A549 (cell line): Measurements from ENCODE around the gene KCNK7. TPM values are rescaled to one million over a fixed set of nuclear protein-coding genes. Genes with fewer than 3 reads are reported as not detected.

Source experiments
- ATAC-seq, 2 experiments: fragments of 200-7000 bp in 1 of 2; fragments of >200 bp in 1 of 2; cut with Nextera tagmentation in 1 of 2; cut with Tn5 transposase in 1 of 2; 3 replicates each; pipeline versions ENCODE4 v1.8.0 to v1.9.1; 2018 to 2020; ENCODE audit warnings: mild to moderate bottlenecking in 1 of 2, moderate library complexity in 1 of 2
- CTCF ChIA-PET: fragments of 300-600 bp; sonication (Branson Sonifier 250); formaldehyde crosslinking; extraction: SDS; loops from one replicate; lab custom pipeline; 2021; ENCODE audit warnings: antibody characterized with exemption, inconsistent platforms; lab: Yijun Ruan, JAX
- POLR2A ChIA-PET: fragments of 350-600 bp; formaldehyde crosslinking; extraction: SDS; loops from one replicate; lab custom pipeline; 2021; ENCODE audit warnings: antibody characterized with exemption, inconsistent platforms; lab: Yijun Ruan, JAX
- DNase-seq, 2 experiments: peaks; one replicate each; pipeline versions ENCODE4 v3.0.0 to v3.0.0-alpha.2; 2011 to 2016; ENCODE audit warnings: low read depth in 1 of 2, low spot score in 1 of 2
- FAIRE-seq: peaks from 2 replicates; lab custom pipeline; 2011; peaks lifted over from hg19 to GRCh38; lab: Jason Lieb, UNC
- H3K27ac ChIP-seq, 2 experiments: fragments of >200 bp; sonication (Bioruptor Twin); formaldehyde crosslinking; 3 replicates each; pipeline ENCODE4 v1.5.1; 2016 to 2017
- H3K4me1 ChIP-seq: fragments of >200 bp; sonication (Bioruptor Twin); formaldehyde crosslinking; 3 replicates; pipeline ENCODE4 v1.6.1; 2016
- H3K4me2 ChIP-seq: fragments of >200 bp; sonication (Bioruptor Twin); formaldehyde crosslinking; 3 replicates; pipeline ENCODE4 v1.6.1; 2016
- H3K4me3 ChIP-seq: fragments of >200 bp; sonication (Bioruptor Twin); formaldehyde crosslinking; 3 replicates; pipeline ENCODE4 v1.5.1; 2016
- H3K9me3 ChIP-seq: fragments of >200 bp; sonication (Bioruptor Twin); formaldehyde crosslinking; 3 replicates; pipeline ENCODE4 v1.6.1; 2016
- CEBPB ChIP-seq, 2 experiments: fragments of >200 bp in 1 of 2; sonication (Bioruptor Twin) in 1 of 2; formaldehyde crosslinking in 1 of 2; IDR thresholded peaks; 2 replicates each; pipeline ENCODE4 v1.6.1; 2012 to 2016
- CTCF ChIP-seq: fragments of >200 bp; sonication (Bioruptor Twin); formaldehyde crosslinking; IDR thresholded peaks from 3 replicates; pipeline ENCODE4 v1.5.1; 2016
- GATA3 ChIP-seq: IDR thresholded peaks from 2 replicates; pipeline ENCODE4 v1.6.1; 2012; ENCODE audit warnings: borderline replicate concordance
- HDAC2 ChIP-seq: fragments of 200-600 bp; sonication (generic); IDR thresholded peaks from 2 replicates; pipeline ENCODE4 v1.6.1; 2016
- HOXA7 ChIP-seq: fragments of 250-450 bp; sonication (Bioruptor Pico); IDR thresholded peaks from 2 replicates; pipeline ENCODE4 v1.5.0; 2020; ENCODE audit warnings: mild to moderate bottlenecking, moderate library complexity
- JUNB ChIP-seq: fragments of >200 bp; sonication (Bioruptor Twin); formaldehyde crosslinking; IDR thresholded peaks from 2 replicates; pipeline ENCODE4 v1.6.1; 2016
- NR3C1 ChIP-seq: fragments of >200 bp; sonication (Bioruptor Twin); formaldehyde crosslinking; IDR thresholded peaks from 3 replicates; pipeline ENCODE4 v1.6.1; 2017
- RNF2 ChIP-seq: fragments of 200-600 bp; sonication (generic); IDR thresholded peaks from 2 replicates; pipeline ENCODE4 v1.6.1; 2016; ENCODE audit warnings: low read depth, mild to moderate bottlenecking, antibody characterized with exemption, moderate library complexity, borderline replicate concordance
- SMC3 ChIP-seq: fragments of >200 bp; sonication (Bioruptor Twin); formaldehyde crosslinking; IDR thresholded peaks from 3 replicates; pipeline ENCODE4 v1.6.1; 2018; ENCODE audit warnings: inconsistent platforms
- SREBF2 ChIP-seq: fragments of 450-650 bp; IDR thresholded peaks from 2 replicates; pipeline ENCODE4 v1.6.1; 2014; ENCODE audit warnings: mild to moderate bottlenecking, moderate library complexity
- ZNF302 ChIP-seq: fragments of 250-450 bp; sonication (Bioruptor Pico); IDR thresholded peaks from 2 replicates; pipeline ENCODE4 v1.9.0; 2021; ENCODE audit warnings: inconsistent platforms, mild to moderate bottlenecking, moderate library complexity
- WGBS: methylation state at CpG from one replicate; pipeline ENCODE4 v1.1.6; 2017; ENCODE audit errors: missing lambda C conversion rate; 5-methylcytosine and 5-hydroxymethylcytosine counted together
- polyA plus RNA-seq, 4 experiments: library from polyadenylated mRNA; depleted of rRNA in 3 of 4; stranded (reverse); fragments of >200 nt; fragmentation: RNase III in 1 of 4; extraction: RNeasy Plus Mini Kit Qiagen cat#74134 plus additional on column Dnase treatment in 1 of 4; gene quantifications; 2 replicates in 3 of 4; 3 replicates in 1 of 4; pipeline ENCODE4 v1.2.3, GENCODE V29; 2011 to 2017
- TF ChIP-seq, protein P1 (sequence below): IDR thresholded peaks from 2 replicates; pipeline ENCODE4 v1.6.1; 2012
- TF ChIP-seq, protein P2 (sequence below): fragments of 250-450 bp; sonication (Bioruptor Pico); IDR thresholded peaks from 2 replicates; pipeline ENCODE4 v1.5.0; 2020; ENCODE audit warnings: low read depth, mild to moderate bottlenecking, moderate library complexity
- TF ChIP-seq, protein P3 (sequence below): IDR thresholded peaks from 2 replicates; pipeline ENCODE4 v1.6.1; 2012; ENCODE audit warnings: low read depth, borderline replicate concordance

Gene KCNK7
- polyA plus RNA-seq, 2 of the 4 experiments (the other 2 are of a cell fraction) = 0.13 to 0.50 TPM

DNA sequence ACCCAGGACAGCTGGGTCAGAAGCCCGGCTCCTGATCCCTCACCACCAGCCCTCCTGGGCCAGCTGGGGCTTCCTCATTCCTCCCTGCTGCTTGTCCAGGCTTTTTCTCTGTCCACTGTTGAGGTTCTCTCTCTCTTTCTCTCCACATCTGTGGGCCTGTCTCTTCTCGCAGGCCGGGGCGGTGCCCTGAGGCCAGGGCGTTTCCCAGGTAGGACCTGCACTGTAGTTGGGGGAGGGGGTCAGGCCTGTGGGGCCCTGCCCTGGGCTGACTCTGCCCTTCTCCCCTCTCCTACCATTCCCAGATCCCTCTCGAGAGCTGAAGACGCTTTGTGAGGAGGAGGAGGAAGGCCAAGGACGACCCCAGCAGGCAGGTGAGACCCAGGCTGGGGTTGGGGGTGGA lies 14.8 kb downstream of the KCNK7 start:
- POLR2A ChIA-PET = no interaction called here
- H3K9me3 ChIP-seq = no peaks in the 10 kb centered on the region
- TF ChIP-seq HOXA7 (no peak), GATA3 (no peak), CTCF (no peak), RNF2 (no peak)
- no peak for DNase-seq
- FAIRE-seq = no peak
- H3K27ac ChIP-seq = no peak overlapping the region
- H3K4me2 ChIP-seq = no peak overlapping the region
- peaks cover 24% of the 10 kb centered on the region for H3K4me1 ChIP-seq
- 93% methylated on average over 8 of the region's 8 CpGs for WGBS
- no peak overlapping the region for H3K4me3 ChIP-seq
- CTCF ChIA-PET = interaction anchor here (1.2 to 6.6 kb wide), 3 partner anchors 8 to 13 kb away, joined by 4 to 58 read pairs (median 26); partner anchors contain the start of genes FAM89B and KCNK7
- no peak for ATAC-seq

DNA sequence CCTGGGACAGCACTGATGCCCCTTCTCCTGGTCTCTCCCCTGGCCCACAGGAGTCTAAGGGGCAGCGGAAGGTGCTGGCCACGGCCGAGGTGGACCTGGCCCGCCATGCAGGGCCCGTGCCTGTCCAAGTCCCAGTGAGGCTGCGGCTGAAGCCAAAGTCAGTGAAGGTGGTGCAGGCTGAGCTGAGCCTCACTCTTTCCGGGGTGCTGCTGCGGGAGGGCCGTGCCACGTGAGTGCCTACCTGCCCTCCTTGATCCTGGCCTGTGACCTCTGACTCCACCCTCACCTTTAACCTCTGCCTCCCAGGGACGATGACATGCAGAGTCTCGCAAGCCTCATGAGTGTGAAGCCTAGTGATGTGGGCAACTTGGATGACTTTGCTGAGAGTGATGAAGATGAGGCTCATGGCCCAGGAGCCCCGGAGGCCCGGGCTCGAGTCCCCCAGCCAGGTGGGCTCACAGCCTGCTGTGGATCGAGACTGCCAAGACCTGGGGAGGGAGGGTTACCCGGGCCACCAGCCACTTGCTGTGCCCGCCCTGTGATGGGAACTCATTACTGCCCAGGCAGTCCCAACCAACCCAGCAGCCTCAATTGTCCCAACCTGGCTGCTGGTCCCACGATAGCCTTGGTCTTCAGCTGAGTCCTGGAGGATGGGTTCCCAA lies 15.4 kb downstream of the KCNK7 start:
- POLR2A ChIA-PET = no interaction called here

More for the DNA sequence above, 15.4 kb downstream of the KCNK7 start:
- ATAC-seq (no peak), FAIRE-seq (no peak), DNase-seq (no peak)
- Histone ChIP-seq H3K4me1 (peaks cover 28% of the 10 kb centered on the region), H3K4me3 (no peak overlapping the region), H3K4me2 (no peak overlapping the region), H3K27ac (no peak overlapping the region), H3K9me3 (no peaks in the 10 kb centered on the region)
- CTCF ChIA-PET = interaction anchor here (1.2 to 6.6 kb wide), 4 partner anchors 8 to 14 kb away, joined by 4 to 58 read pairs (median 35); partner anchors contain the start of genes FAM89B and KCNK7
- TF ChIP-seq HDAC2 = no peak
- no peak for TF ChIP-seq SREBF2
- TF ChIP-seq GATA3 = no peak
- no peak for TF ChIP-seq JUNB
- TF ChIP-seq, protein P1, sequence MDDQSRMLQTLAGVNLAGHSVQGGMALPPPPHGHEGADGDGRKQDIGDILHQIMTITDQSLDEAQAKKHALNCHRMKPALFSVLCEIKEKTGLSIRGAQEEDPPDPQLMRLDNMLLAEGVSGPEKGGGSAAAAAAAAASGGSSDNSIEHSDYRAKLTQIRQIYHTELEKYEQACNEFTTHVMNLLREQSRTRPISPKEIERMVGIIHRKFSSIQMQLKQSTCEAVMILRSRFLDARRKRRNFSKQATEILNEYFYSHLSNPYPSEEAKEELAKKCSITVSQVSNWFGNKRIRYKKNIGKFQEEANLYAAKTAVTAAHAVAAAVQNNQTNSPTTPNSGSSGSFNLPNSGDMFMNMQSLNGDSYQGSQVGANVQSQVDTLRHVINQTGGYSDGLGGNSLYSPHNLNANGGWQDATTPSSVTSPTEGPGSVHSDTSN = no peak
- TF ChIP-seq CTCF = no peak
- TF ChIP-seq ZNF302 = no peak
- no peak for TF ChIP-seq SMC3
- TF ChIP-seq HOXA7 = no peak
- no peak for TF ChIP-seq NR3C1
- TF ChIP-seq, protein P2, sequence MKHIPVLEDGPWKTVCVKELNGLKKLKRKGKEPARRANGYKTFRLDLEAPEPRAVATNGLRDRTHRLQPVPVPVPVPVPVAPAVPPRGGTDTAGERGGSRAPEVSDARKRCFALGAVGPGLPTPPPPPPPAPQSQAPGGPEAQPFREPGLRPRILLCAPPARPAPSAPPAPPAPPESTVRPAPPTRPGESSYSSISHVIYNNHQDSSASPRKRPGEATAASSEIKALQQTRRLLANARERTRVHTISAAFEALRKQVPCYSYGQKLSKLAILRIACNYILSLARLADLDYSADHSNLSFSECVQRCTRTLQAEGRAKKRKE (CRISPR knock-in tag) = no peak
- TF ChIP-seq, protein P3, sequence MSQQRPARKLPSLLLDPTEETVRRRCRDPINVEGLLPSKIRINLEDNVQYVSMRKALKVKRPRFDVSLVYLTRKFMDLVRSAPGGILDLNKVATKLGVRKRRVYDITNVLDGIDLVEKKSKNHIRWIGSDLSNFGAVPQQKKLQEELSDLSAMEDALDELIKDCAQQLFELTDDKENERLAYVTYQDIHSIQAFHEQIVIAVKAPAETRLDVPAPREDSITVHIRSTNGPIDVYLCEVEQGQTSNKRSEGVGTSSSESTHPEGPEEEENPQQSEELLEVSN = no peak
- no peak for TF ChIP-seq CEBPB (IDR thresholded peaks at IDR 0.05)
- TF ChIP-seq RNF2 = no peak
- 96% methylated on average over 15 of the region's 19 CpGs for WGBS
